GM20000 (cell line): ENCODE results near the gene RPUSD3.

Experiments
- DNase-seq: peaks from one replicate; pipeline ENCODE4 v3.0.0; 2012; ENCODE audit warnings: low spot score
- CTCF ChIP-seq: IDR thresholded peaks from 2 replicates; pipeline ENCODE4 v1.5.1; 2012; ENCODE audit warnings: mild to moderate bottlenecking, control low read depth; ENCODE audit errors: extremely low read depth, missing control alignments

RPUSD3 gene

GRCh38 chr3:9837701-9838582 is 5.9 kb downstream of the RPUSD3 start:
- DNase-seq = no peak
- TF ChIP-seq CTCF = no peak

- no peak for TF ChIP-seq CTCF
- DNase-seq = no peak
Observed at GRCh38 chr3:9834520-9835380, 9.1 kb downstream of the RPUSD3 start.

- no peak for DNase-seq
- no peak for TF ChIP-seq CTCF
Observed at GRCh38 chr3:9833078-9833477, 10.7 kb downstream of the RPUSD3 start.

- no peak for TF ChIP-seq CTCF
- DNase-seq = no peak
Observed at GRCh38 chr3:9831253-9831652, 12.6 kb downstream of the RPUSD3 start.

GRCh38 chr3:9828801-9829755 is 14.7 kb downstream of the RPUSD3 start:
- TF ChIP-seq CTCF = no peak
- no peak for DNase-seq

GRCh38 chr3:9826815-9827573 is 16.8 kb downstream of the RPUSD3 start:
- DNase-seq = no peak
- TF ChIP-seq CTCF = no peak
